Measurements from ENCODE around the gene CDH4.

DNA sequence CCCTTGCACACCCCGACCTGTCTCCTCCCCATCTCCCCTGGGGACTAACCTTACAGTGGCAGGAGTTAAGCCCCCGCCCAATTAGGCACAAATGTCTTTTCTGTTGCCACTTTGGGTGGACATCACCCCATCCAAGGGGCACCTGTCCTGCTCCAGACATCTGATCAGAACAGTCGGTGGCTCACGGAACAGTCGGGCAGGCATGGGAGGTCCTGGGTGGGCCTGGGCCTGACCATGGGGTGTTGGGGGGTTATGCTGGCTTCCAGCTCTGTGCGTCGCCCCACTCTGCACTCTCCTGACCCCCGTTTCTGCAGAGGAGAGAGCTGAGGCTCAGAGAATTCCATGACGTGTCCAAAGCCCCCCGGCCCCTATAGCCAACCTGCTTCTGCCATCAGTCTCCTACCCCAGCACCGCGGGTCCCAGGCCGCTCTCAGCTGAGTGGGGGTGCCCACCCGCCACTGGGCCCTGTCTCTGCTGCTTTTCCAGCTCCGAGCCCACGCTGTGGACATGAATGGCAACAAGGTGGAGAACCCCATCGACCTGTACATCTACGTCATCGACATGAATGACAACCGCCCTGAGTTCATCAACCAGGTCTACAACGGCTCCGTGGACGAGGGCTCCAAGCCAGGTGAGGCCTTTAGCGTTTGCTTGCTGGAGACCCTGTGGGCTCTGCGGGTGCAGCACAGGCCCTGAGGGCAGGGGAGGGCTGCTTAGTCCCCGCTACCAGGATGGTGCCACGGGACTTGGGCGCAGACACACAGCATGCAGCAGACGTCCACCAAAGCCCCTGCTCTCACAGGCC is 600.4 kb downstream of the CDH4 start:
- TF ChIP-seq, protein P1, sequence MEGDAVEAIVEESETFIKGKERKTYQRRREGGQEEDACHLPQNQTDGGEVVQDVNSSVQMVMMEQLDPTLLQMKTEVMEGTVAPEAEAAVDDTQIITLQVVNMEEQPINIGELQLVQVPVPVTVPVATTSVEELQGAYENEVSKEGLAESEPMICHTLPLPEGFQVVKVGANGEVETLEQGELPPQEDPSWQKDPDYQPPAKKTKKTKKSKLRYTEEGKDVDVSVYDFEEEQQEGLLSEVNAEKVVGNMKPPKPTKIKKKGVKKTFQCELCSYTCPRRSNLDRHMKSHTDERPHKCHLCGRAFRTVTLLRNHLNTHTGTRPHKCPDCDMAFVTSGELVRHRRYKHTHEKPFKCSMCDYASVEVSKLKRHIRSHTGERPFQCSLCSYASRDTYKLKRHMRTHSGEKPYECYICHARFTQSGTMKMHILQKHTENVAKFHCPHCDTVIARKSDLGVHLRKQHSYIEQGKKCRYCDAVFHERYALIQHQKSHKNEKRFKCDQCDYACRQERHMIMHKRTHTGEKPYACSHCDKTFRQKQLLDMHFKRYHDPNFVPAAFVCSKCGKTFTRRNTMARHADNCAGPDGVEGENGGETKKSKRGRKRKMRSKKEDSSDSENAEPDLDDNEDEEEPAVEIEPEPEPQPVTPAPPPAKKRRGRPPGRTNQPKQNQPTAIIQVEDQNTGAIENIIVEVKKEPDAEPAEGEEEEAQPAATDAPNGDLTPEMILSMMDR (conservative IDR thresholded peaks at IDR 0.05), result no peak
- no peak for TF ChIP-seq ZFX (IDR thresholded peaks at IDR 0.05)

All from C4-2B (cell line).